Smooth muscle cell of the coronary artery (primary cell): ENCODE data around the gene ORC5. TPM values are rescaled to one million over a fixed set of nuclear protein-coding genes. Genes with fewer than 3 reads are reported as not detected.

ENCODE experiments used
- total RNA-seq: library from RNA; depleted of rRNA; stranded (reverse); fragments of >200 nt; gene quantifications from 2 replicates; pipeline ENCODE4 v1.2.3, GENCODE V29; 2014; ENCODE audit warnings: low replicate concordance

ORC5 gene
- 9.2 and 12.0 TPM in 2 replicates for total RNA-seq

DNA sequence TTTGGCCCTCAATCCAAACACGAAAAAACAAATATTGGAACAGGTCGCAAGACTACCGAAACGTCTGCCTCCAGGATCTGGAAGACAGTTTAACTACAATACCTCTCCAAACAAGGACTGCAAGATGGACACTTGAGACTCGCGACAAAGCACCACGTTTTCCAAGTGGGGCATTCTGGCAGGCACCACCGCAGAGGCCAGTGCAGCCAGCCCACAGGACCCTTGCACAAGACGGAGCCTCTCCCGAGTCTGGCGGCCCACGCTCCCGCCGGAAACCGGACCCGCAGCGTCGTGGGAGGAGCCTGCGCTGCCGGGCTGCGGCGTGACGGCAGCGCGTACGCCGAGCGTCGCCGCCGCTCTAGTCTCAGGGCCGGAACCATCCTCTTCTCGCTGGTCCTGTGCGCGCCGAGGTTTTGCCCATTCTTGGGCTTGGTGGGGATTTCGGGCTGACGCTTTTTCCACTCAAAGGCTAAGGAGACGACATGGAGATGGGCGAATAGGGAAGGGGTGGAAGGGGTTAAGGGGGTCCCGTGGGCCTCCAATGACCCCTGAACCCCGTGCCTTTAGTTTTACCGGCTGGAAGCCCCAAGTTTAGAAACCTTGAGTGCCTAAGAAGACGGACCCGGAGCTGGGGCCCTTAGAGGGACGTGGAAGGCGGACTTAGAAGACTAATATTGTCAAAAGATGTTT, at the start of gene ORC5:
Gene ORC5, minus strand, starts transcription at position 283 of the 690 bp plus-strand sequence. Its CDS starts 109 bp downstream, at position 174.

Other genes starting within 250 kb of the ORC5 start
- 0.08 and 1.5 TPM in 2 replicates for gene RELN, start 218.4 kb downstream of the ORC5 start, total RNA-seq
- not detected in 2 replicates for gene LHFPL3, start 120.6 kb upstream of the ORC5 start, total RNA-seq